ENCODE results near the gene GPRIN3.

DNA sequence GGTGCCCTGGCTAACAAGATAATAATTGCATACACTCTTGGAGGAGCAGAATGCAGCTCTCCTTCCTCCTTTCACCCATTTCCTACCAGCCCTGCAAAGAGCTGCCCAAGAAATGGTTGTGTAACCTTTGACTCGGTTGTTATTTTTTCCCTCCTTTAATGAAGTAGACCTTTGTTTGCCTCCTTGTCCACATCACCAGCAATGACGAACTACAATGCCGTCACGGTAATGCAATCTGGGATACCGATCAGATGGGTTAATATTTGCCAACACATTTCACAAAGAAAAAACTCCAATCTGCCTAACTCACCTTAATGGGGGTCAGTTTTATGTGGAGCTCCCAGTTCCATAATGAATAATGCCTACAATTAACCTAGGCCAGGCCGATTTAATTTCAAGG, 32.0 kb downstream of the GPRIN3 start:
- no peak for TF ChIP-seq EZH2 (IDR thresholded peaks at IDR 0.05; ENCODE audit: borderline replicate concordance, low read depth, low read length, poor library complexity, severe bottlenecking)
- TF ChIP-seq, protein P1, sequence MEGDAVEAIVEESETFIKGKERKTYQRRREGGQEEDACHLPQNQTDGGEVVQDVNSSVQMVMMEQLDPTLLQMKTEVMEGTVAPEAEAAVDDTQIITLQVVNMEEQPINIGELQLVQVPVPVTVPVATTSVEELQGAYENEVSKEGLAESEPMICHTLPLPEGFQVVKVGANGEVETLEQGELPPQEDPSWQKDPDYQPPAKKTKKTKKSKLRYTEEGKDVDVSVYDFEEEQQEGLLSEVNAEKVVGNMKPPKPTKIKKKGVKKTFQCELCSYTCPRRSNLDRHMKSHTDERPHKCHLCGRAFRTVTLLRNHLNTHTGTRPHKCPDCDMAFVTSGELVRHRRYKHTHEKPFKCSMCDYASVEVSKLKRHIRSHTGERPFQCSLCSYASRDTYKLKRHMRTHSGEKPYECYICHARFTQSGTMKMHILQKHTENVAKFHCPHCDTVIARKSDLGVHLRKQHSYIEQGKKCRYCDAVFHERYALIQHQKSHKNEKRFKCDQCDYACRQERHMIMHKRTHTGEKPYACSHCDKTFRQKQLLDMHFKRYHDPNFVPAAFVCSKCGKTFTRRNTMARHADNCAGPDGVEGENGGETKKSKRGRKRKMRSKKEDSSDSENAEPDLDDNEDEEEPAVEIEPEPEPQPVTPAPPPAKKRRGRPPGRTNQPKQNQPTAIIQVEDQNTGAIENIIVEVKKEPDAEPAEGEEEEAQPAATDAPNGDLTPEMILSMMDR (conservative IDR thresholded peaks at IDR 0.05; ENCODE audit: low read depth, low read length): no peak

Measured in A673 (cell line).